HG03135 (cell line): Measurements from ENCODE around the gene HOXB3.

Experiments
- ATAC-seq: cut with Tn5 transposase; IDR thresholded peaks from one replicate; pipeline ENCODE4 v1.9.1; 2021; ENCODE audit warnings: mild to moderate bottlenecking, moderate library complexity; ENCODE audit not compliant: unreplicated experiment

Gene HOXB3

DNA sequence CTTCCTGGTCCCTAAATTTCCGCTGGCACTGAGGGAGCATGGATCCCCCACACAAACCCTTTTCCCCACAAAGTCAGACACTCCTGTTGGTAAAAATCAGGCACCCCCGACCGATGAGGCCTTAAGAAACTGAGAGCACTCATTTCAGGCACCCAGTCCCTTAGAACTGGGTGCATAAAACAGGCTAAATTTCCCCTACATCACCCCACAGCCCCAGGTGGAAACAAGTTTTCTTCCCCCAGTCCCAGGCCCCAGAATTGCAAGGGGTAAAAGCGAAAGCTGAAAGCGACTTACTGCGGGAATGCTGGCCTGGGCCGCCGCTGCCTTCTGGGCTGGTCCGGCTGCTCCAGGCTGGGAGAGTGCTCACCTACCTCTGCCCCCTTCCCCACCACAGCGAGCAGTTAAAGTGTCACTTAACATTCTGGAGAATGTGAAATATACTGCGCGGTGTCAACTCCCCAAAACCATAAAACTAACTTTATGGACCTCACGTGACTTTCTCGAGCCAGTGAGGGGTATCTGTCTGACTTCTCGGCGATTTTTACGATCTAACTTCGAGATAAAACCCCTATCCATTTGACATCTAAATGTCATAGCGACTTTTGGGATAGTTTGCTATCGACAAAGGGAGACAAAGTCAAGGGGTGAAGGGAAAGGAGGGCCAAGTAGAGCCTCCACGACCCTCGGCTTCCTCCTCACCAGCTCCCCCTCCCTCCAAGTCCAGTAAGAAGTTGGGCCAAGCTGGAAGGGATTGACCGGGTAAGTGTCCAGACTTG lies at the start of gene HOXB3:
HOXB3 (minus strand) TSS at position 411 of the 776 bp plus-strand sequence. CDS start 37,767 bp downstream, outside the sequence.
- no peak for ATAC-seq

DNA sequence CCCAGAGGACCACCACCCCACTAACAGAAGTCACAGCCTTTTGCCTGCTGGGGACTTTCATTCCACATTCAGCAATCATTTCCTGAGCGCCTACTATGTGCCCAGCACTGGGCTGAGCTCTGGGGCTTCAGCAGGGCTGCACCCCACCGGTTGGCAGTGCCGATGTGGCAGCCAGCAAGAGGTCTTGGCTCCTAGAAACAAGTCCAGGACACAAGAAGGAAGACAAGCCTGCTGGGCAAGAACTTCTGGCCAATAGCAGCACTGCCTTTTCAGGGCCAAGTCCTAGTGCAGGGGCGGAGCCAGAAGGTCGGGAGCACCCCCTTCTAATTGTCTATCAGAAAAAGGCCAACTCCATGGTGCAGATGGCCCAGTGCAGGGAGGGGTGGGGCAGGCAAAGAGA lies 49.1 kb upstream of the HOXB3 start:
- ATAC-seq = no peak

DNA sequence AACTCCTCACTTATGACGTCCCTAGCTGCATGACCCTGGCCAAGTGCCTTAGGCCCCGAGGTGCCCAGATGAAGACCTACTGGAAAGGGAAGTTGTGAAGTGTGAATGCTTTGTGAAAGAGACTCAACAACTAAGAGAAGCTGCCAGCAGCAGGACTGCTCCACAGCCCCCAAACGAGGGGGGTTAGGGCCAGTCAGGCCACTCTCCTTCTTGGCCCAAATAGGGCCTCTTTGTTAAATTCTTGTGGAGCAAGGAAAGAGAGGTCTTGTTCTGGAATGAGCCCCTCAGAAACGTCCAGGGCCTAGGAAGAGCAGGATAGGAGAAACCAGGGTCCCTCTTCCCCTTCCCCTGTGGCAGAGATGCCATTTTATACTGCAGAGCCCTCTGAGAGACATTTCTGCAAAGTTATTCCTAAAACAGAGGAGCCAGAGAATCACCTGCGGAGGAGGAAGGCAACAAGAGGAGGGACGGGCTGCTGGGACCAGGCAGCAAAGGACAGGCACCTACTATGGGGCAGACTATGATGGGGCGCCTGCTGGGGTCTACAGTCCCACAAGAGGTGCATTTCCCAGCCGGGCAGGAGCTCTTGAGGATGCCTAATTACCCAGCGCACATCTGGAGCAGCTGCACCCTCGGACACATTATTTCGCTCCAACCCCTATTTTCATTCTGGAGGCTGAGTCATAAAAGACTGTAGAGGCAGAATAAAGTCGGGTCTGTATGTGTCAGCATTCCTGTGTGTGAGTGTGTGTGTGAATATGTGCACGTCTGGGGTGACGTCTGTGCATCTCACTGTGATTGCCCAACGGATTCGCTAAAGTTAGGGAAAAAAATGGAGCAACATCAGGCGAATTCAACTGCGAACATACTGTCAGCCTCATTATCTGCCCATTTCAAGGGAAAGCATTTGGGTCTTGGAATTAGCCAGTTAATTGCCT lies 47.6 kb upstream of the HOXB3 start:
- ATAC-seq = no peak

DNA sequence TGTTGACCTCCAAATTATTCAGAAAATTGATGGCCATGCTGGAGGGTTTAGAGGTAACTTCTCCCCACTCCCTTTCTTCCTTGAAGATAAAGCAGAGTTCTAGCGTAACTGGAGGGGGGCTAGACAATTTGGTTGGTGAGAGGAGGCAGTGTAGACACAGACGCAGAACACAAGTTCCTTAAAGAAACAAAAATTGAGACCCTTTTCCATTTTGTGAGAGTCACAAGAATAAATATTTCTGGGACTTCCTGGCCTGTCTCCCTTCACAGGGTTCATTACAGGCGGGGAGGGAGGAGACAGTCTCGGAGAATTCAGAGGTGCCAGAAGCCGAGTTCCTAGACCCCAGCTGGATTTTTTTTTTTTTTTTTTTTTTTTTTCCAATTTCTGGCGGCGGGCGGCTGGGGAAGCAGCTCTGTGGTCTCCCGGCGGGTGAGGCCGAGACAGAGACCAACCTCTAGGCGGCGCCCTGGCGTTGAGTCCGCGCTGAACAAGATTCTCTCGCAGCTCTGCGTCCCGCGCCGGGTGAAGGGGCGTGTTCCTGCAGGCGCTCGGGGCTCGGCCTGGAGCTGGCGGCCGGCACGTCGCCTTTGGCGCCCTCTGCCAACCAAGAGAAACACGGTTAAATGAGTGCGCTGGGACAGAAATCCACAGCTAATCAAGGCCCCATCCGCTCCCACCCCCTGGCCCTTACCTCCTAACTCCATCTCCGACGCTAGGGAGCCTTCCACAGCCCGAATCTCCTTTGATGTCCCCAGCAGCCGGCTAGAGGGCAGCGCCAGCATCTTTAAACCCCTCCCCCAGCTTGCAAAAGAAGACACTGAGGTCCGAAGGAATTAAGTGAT lies 46.4 kb upstream of the HOXB3 start:
- ATAC-seq = no peak

DNA sequence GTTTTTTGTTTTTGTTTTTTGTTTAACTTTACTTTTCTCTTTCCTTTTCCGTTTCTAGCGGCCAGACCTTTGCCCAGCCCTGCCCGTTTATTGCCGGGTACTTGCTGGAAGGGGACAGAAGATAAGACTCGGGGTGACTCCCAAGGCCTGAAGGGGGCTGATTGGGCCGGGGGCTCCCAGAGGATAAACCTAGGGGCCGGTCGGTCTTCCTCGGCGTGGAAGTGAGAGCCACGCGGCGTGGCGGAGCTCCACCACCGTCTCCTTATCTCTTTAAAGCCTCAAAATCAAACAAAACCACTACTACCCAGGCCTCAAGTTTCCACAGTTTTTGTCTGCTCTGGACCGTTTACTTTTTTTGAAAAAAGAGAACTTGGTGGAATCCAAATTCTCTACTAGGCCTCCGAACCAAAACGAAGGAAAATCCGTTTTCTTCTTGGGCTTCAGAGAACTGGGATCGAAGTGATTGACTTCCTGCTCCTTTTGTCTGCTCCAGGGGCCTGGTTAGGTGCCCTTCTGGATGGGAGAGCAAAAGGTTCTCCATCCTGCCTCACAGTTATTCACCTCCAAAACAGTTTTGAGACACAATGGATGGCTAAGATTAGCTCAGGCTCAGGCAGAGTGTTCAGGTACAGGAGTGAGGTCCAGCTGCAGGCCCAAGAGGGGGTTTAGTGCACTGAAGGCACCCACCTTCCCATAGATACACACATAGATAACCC lies 44.6 kb upstream of the HOXB3 start:
- no peak for ATAC-seq

DNA sequence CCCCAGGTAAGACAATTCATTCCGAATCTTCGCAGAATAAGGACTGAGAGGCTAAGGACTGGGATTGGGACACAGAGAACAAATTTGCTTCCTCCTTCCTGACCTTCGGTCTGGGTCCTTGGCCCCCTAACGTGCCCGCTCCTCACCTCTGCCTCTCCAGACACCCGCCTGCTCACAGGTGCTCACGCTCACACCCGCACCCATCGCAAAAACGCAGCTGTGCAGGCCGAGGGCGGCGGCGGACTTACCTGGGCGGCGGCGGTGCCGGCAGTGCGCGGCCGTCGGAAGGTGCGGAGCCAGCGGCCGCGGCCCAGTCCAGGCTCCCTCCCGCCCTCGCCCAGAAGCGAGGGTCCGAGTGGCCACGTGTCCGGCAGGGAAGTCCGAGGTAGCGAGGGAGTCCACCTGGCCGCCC lies 43.2 kb upstream of the HOXB3 start:
- no peak for ATAC-seq

DNA sequence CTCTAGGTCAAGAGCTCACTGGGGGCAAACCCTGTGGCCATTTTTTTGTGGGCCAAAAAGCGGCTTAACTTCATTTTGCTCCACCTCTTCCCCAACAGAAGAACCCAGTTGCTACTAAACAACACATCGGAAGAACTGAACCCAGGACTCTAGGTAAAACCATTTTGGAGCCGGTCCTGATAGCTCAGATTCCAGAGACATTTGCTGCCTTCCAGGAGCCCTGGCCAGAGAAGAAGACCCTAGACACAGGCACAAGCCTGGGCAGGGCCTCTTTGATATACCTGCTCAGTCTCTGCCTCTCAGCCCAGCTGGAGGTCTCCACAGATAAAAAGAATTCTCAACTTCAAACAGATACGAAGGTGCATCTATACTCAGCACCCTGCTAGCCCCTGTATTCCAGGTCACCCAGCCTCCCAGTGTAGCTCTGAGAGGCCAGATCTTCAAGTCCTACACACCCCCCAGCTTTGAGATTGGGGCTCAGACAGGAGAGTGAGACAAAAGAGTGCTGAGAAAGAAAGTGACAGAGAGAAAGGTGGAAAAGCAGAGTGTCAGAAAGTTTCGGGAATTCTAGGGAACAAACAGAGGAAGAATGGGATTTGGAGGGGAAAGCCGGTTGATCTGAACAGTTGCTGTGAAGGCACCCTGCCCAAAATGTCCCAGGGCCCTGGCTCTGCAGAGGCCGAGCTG lies 42.7 kb upstream of the HOXB3 start:
- ATAC-seq = no peak

DNA sequence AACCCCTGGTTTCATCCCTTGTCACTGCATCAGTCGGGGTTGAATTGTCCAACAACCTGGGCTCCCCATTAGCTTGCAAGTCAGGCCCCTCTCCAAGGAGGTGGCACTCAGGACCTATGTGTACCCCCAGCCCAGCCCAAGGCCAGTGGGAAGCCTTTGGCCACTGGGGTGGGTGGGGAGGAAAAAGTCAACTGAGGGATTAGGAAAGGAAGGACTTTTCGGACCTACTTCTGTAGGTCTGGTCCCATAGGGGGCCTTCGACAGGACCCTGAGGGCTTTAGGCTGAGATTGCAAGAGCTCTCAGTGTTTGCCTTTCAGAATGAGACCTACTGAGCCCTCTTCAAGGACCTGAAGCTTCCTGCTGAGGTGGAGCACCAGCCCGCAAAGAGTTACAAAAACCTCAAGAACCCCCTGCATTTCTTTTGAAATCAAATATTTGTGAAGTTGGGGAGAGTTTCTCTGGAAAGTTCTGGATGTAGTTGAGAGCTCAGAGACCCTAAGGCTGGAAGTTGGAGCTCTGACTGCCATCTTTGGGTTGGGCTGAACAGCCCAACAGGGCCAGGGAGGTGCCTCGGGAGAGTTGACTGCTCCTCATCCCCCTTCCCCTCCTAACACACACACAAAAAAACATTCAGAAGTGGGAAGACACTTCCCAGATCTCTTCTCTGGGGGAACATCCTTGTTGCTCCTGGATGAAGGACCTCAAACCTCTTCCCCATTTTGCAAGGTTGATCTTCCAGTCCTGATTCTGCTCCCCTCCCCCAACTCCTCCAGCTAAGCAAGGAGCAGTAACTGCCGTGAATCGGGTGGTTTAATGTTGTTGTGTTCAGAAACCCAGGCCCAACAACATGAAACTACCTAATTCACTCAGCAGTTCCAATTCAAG lies 41.9 kb upstream of the HOXB3 start:
- no peak for ATAC-seq

DNA sequence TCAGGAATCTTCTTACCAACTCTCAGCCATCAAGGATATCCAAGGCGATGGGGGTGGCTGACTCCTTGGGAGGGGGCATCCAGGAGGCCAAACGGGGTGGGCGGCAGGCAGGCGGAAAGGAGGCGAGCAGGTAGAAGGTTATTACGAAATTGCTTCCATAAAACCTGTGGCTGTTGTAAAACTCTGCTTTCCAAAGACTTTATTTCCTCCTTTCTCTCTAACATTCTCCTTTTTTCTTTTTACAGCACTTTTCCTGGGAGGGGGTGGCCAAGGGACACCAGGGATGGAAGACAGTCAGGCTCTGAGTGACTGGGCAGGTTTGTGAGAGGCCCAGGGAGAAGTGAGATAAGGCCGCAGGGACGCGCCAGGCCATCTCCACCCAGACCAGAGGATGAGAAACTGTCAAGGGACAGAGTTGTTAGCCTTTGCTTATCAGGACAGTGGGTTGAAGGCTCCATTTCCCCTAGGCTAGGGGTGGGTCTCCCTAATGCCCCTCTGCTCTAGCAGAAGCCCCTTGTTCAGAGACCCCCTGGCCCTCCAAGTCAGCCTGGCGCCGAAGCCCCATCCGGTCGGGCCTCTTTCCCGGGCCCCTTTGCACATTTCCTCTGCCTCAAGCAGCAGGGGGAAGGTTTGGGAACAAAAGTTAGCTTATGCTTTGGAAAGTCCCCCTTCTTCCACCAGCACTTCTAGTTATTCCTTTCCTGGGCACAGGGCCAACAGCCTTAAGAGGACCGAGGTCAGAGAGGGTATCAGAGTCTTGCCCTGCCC lies 41.1 kb upstream of the HOXB3 start:
- ATAC-seq = no peak

DNA sequence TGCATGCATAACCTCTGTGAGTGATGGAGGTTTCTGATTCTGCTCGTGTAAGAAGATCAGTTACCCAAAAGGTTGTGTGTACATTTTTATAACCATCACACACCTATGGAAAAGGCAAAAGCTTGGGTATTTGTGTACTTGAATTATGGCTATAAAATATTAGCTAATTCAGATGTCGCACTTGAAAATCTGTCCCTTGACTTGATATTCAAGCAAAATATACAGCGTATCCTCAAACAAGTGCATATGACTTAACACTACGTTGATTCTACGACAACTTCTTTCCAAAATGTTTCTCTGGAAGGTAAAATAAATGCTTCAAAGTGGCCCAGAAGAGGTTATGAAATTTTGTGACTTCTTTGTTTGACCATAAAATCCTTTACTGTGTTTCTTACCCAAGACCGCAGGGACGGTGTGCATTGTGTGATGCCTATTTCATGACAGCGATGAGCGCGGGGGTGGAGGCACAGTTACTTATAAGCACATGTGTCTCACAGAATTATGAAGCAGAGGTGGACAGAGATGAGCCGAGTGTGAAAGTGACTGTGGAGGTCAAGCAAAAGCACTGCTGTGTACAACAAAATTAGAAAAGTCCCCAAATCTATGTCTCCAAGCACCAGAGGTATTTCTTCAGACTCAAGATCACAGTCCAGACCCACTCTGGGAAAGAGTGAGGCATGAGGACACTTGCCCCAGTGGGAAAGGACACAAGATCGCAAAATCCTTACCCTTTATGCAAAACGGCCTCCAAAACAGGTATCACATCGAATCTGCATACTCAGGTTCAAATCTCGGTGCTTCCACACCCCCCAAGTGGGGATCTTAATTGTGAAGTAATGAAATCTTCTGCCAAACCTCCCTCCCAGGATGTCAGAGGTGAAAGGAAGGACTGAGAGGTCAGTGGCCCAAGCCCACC lies 40.2 kb upstream of the HOXB3 start:
- no peak for ATAC-seq

DNA sequence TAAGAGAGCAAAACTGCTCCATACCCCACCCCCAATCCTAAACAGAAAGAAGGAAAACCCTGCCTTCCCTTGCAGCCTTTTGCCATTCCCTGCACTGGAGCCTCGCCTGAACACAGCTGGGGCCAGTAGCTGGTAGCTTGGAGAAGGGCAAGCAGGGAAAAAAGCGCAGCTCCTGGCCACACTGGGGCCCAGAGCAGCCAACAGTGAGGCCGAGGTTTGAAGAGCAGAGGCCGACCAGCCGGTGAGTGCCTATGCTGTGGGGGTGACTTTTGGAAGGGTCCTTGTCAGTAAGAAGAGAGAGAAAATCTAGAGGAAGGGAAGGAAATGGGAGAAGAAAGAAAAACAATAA lies 39.3 kb upstream of the HOXB3 start:
- no peak for ATAC-seq

DNA sequence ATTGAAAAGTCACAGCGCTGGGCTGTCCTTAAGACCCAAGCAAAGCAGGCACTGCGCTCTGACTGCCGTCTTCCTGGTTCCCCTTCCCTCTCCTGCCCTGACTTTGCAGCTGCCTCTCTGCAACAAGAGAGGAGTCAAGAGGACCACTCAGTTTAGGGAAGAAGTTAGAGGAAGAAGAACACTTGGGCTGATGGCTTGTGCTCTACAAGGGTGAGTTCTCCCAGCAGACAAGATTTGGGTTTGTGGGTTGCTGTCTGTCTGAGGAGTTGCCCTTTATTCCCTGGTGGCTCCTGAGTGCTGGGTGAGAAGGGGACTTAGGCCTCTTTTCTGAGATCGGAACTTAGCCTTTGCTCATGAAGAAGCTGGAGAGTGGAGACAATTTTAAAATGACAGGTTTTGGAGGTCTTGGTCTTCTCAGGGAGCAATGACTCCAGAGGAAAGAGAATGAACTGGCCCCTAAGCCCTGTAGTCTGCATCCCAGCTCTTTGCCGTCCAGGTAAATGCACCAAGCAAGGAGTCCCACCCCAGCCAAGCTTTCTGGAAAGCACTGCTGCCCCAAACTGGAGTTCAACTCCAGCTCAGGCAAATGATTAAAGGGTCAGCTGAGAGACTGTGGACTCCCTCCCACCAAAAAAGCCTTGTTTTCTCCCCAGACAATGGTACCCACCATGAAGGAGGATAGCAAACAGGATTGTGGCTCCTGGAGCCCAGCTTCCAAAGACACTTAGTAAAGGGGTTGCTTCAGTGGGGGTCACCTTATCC lies 38.8 kb upstream of the HOXB3 start:
- no peak for ATAC-seq

DNA sequence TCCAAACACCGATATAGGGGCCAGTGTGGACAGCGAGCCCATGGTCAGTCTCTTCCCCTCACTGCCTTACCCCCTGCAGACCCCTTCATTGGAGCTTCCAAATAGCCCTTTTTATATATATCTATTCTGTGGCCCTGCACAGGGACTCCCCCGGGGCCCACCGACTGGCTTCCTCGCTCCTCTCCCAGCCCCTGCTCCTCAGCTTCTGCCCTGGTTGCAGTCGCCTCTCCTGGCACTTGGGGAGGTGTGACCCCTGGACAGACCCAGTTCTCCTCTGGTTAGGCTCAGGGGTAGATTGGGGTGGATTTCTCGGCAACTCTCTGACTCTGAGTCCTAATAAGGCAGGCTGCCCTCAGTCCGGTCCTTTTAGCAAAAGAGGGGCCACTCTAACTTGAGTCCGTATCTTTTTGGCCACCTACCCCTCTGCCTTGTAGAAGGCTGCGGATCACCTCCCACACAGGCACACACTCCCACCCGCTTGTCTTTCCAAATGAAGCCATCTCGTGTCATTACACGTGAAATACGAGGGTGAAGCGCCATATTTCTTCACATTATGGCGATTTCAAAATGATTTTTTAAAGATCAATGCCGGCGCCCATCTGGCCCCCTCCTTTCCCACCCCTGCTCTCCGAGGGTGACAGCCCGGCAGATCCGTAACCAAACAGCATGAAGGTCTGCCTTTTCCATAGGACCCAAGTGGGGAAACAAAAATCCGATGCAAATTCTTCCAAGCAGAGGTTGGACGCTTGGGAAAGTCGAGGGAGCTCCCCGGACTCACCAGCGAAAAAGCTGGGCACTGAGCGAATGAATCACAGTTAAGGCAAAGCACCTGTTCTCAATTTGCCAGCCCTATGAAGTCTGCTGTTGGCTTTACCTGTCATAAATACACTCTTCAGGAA lies 37.8 kb upstream of the HOXB3 start:
- ATAC-seq = no peak

DNA sequence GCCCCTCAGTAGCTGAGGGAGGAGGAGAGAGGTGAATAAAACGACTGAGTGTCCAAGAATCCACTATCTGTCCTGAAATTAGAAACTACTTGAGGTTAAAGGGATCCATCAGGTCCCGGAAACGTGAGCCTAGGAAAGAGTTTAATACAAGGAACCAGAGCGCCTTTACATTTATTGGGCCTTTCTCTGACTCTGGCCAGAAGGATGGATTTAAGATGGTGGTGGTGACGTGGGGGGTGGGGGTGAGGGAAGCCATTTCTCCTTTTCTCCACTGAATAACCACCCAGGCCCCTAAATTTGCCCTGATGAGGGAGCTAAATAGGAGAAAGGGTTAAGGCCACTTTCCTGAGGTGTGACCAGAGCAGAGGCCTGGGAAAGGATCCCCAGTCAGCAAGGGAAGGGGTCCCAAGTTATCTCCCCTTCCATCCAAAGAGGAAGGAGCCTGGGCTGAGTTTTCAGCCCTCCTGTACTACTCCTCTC lies 37.1 kb upstream of the HOXB3 start:
- ATAC-seq = no peak
